ENCODE data around the gene IPO8. TPM values are rescaled to one million over a fixed set of nuclear protein-coding genes. Genes with fewer than 3 reads are reported as not detected.
"Not testable (repeated sequence)": the region's sequence is repeated elsewhere in the genome, so short reads cannot be mapped to it uniquely, and the experiment has no call there.

IPO8 gene
- total RNA-seq, 4 donors from 2014 or later = 24.0 to 49.8 (median 34.4) TPM

- no peak for DNase-seq (ENCODE audit: low spot score in 2 of 2)
- Histone ChIP-seq H3K36me3 (no peaks in the 10 kb centered on the region), H3K9me3 (peaks cover 3% of the 10 kb centered on the region), H3K4me1 (no peaks in the 10 kb centered on the region), H3K27ac (no peak overlapping the region), H3K27me3 (no peaks in the 10 kb centered on the region), H3K4me3 (no peak overlapping the region)
- TF ChIP-seq EP300 (IDR thresholded peaks at IDR 0.05) = no peak
Observed at GRCh38 chr12:30603129-30603528, 92.5 kb downstream of the IPO8 start.

- H3K27ac ChIP-seq = no peak overlapping the region
- DNase-seq (ENCODE audit: low spot score in 2 of 2) = no peak
- no peak overlapping the region for H3K4me3 ChIP-seq
- peaks cover 3% of the 10 kb centered on the region for H3K9me3 ChIP-seq
- no peaks in the 10 kb centered on the region for H3K27me3 ChIP-seq
- TF ChIP-seq POLR2AphosphoS5 (IDR thresholded peaks at IDR 0.05) = no peak
- TF ChIP-seq CTCF (IDR thresholded peaks at IDR 0.05) = no peak
- TF ChIP-seq EP300 (IDR thresholded peaks at IDR 0.05) = no peak
- no peak for TF ChIP-seq POLR2A (IDR thresholded peaks at IDR 0.05)
- no peaks in the 10 kb centered on the region for H3K36me3 ChIP-seq
- WGBS = 89% methylated on average over 3 of the region's 3 CpGs
- no peaks in the 10 kb centered on the region for H3K4me1 ChIP-seq
Observed at GRCh38 chr12:30602678-30603077, 93.0 kb downstream of the IPO8 start.

DNA sequence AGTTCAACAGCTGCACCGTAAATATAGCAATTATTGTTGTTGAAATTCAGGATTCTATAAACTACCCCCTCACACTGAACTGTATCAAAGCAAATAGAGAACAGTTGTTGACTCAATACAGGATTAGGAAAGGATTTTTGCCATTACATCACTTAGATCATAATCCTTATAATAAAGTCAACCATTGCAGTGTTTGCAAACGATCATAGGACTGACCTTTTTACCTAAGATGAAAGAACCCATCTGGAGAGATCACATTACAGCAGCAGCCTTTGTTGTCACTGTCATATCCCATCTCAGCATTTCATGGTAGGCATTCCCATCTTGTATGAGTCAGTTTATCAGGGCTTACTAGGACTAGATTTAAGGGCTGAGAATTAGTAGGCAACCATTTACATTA lies 96.1 kb downstream of the IPO8 start:
- Histone ChIP-seq H3K4me3 (no peak overlapping the region), H3K36me3 (no peaks in the 10 kb centered on the region), H3K4me1 (no peaks in the 10 kb centered on the region), H3K27ac (no peak overlapping the region), H3K9me3 (no peaks in the 10 kb centered on the region), H3K27me3 (no peaks in the 10 kb centered on the region)
- WGBS = 41% methylated on average over 2 of the region's 2 CpGs
- no peak for DNase-seq (ENCODE audit: low spot score in 2 of 2)
- no peak for TF ChIP-seq EP300 (IDR thresholded peaks at IDR 0.05)
- TF ChIP-seq POLR2A (IDR thresholded peaks at IDR 0.05) = no peak
- TF ChIP-seq CTCF (IDR thresholded peaks at IDR 0.05) = no peak
- no peak for TF ChIP-seq POLR2AphosphoS5 (IDR thresholded peaks at IDR 0.05)

DNA sequence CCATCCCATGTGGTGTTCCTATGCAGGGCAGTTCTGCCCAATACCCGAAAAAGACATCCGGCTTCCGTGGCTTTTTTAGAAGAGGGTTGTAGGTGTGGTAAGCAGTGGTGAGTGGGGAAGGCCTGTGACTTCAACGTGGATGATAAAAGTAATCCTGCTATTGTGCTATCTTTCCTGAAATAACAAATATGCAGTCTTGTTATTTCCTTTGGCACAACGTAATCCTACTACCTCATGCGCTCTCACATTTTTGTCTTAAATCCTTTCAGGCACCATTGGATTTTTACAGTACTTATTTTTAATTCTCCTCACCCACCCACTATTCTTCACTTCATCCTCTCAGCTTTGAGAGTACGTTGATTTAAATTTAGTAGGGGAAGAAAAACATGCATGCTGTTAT lies 96.8 kb downstream of the IPO8 start:
- Histone ChIP-seq H3K27ac (no peak overlapping the region), H3K4me1 (no peaks in the 10 kb centered on the region), H3K9me3 (no peaks in the 10 kb centered on the region), H3K36me3 (no peaks in the 10 kb centered on the region), H3K27me3 (no peaks in the 10 kb centered on the region), H3K4me3 (no peak overlapping the region)
- no peak for TF ChIP-seq POLR2A (IDR thresholded peaks at IDR 0.05)
- TF ChIP-seq POLR2AphosphoS5 (IDR thresholded peaks at IDR 0.05) = no peak
- no peak for TF ChIP-seq EP300 (IDR thresholded peaks at IDR 0.05)
- TF ChIP-seq CTCF (IDR thresholded peaks at IDR 0.05) = no peak
- WGBS = 81% methylated on average over 7 of the region's 7 CpGs
- no peak for DNase-seq (ENCODE audit: low spot score in 2 of 2)

- DNase-seq (ENCODE audit: low spot score in 2 of 2) = no peak
- H3K27ac ChIP-seq = no peak overlapping the region
- TF ChIP-seq POLR2A (IDR thresholded peaks at IDR 0.05) (no peak), POLR2AphosphoS5 (IDR thresholded peaks at IDR 0.05) (no peak), EP300 (IDR thresholded peaks at IDR 0.05) (no peak), CTCF (IDR thresholded peaks at IDR 0.05) (no peak)
- no peaks in the 10 kb centered on the region for H3K4me1 ChIP-seq
- no peaks in the 10 kb centered on the region for H3K27me3 ChIP-seq
- WGBS = 89% methylated on average over 5 of the region's 5 CpGs
- no peaks in the 10 kb centered on the region for H3K36me3 ChIP-seq
- no peak overlapping the region for H3K4me3 ChIP-seq
- no peaks in the 10 kb centered on the region for H3K9me3 ChIP-seq
Observed at GRCh38 chr12:30595742-30596141, 99.9 kb downstream of the IPO8 start.

DNA sequence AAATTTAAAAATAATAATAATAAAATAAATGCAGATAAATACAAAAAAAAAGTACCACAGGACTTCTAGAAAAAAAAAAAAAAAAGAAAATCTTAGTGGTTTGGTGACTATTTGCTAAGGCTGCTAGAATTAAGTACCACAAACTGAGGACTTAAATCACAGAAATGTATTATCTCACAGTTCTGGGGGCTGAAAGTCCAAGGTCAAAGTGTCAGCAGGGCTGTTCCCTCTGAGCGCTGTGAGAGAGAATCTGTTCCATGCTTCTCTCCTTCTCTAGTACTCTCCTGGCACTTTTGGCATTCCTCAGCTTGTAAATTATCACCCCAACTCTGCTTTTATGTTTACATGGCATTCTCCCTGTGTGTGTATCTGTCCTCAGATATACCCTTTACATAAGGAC lies 101.2 kb downstream of the IPO8 start:
- WGBS = 82% methylated on average over 1 of the region's 1 CpG
- no peak overlapping the region for H3K4me3 ChIP-seq
- no peaks in the 10 kb centered on the region for H3K4me1 ChIP-seq
- H3K9me3 ChIP-seq = no peaks in the 10 kb centered on the region
- H3K27me3 ChIP-seq = no peaks in the 10 kb centered on the region
- DNase-seq (ENCODE audit: low spot score in 2 of 2) = no peak
- no peak overlapping the region for H3K27ac ChIP-seq
- H3K36me3 ChIP-seq = no peaks in the 10 kb centered on the region
- TF ChIP-seq EP300 (IDR thresholded peaks at IDR 0.05) = no peak
- TF ChIP-seq CTCF (IDR thresholded peaks at IDR 0.05) = no peak
- TF ChIP-seq POLR2AphosphoS5 (IDR thresholded peaks at IDR 0.05) = no peak
- no peak for TF ChIP-seq POLR2A (IDR thresholded peaks at IDR 0.05)

DNA sequence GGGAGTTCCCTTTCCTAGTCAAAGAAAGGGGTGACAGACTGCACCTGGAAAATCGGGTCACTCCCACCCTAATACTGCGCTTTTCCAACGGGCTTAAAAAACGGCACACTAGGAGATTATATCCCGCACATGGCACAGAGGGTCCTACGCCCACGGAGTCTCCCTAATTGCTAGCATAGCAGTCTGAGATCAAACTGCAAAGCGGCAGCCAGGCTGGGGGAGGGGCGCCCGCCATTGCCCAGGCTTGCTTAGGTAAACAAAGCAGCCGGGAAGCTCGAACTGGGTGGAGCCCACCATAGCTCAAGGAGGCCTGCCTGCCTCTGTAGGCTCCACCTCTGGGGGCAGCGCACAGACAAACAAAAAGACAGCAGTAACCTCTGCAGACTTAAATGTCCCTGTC lies 107.1 kb downstream of the IPO8 start:
- H3K27me3 ChIP-seq; H3K4me3 ChIP-seq; DNase-seq (ENCODE audit: low spot score in 2 of 2); H3K4me1 ChIP-seq; H3K36me3 ChIP-seq; H3K9me3 ChIP-seq; H3K27ac ChIP-seq: not testable (repeated sequence)
- WGBS = 85% methylated on average over 4 of the region's 13 CpGs
